Heart left ventricle (tissue), 13 donors: Measurements from ENCODE around the gene DLGAP5.

Experiments used
- POLR2A ChIP-seq, 2 donors: fragments of 450-650 bp; IDR thresholded peaks; one replicate each; pipeline ENCODE4 v1.6.1; 2017; ENCODE audit warnings: antibody characterized with exemption in 2 of 2, mild to moderate bottlenecking in 2 of 2, moderate library complexity in 2 of 2
- TF ChIP-seq, protein P1 (sequence below), 12 donors: fragments of 200-600 bp; sonication (generic) in 4 of 12; IDR thresholded peaks; one replicate each; pipeline versions ENCODE4 v1.5.0 to v1.8.0; 2018 to 2022; ENCODE audit warnings: antibody characterized with exemption in 12 of 12, mild to moderate bottlenecking in 5 of 12
- donor health status: ischemic (EF 13 %, LVEDD 7.1; RV severe dilation, severe dysfunction).
- donor health status: DM: no; HTN: yes; CAD: no.
- donor health status: DM: no; HTN: no; CAD: no.
- donor health status: ischemic (EF 25% LVEDD 6.9; RV normal size, moderate dysfunction).
- donor health status: ischemic (EF 25% LVEDD 5.7; RV mildly dilated, moderate dysfunction).
- donor health status: ischemic (EF 35%, LVEDD 5.7; RV mildly dilated, moderate dysfunction).
- donor health status: nonischemic (EF 11% LVEDD 7.7; RV severe dilation, severe dysfunction).
- donor health status: DM: yes; HTN: yes; CAD: no.
- donor health status: PGD.
- donor health status: ischemic (EF 29% LVEDD 5.4; RV normal size, mild dysfunction).
- donor health status: nonischemic (EF 23%, LVEDD 6.1; RV moderate dilation, normal function).

DNA sequence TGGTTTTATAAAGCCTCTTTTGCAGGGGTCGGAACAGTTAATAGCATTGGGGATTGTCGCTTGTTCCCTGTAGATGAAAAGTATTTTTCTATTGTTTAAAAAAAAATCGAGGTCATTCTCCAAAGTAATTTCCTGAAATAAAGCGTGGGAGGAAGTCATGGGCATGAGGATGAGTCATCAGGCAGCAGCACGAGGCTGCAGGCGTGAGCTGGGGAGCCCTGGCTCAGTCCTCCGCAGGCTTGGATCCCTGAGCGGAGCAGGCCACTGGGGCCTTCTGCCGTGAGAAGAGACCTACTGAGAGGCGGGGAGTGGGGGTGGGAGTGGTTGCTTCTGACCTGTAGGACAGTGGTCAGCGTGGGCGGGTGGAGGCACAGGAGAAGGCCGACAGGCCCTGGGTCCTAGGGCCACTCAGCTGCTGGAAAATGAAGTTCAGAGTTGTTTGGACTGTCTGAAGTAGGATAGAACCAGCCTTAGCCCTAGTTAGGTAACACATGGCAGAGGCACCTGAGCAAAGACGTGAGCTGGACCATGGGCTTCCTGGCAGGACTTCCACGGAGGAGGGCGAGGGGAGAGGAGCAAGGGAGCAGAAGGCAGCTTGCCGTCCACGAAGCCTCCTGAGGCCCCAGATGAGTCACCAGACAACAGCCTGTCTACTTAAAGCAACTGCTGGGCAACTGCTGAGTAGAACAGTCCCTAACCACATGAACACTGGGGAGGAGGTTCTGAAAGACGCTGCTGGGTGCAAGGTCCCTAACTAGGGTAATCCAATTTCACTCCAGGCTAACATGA lies 83.4 kb downstream of the DLGAP5 start:
- TF ChIP-seq, protein P1, sequence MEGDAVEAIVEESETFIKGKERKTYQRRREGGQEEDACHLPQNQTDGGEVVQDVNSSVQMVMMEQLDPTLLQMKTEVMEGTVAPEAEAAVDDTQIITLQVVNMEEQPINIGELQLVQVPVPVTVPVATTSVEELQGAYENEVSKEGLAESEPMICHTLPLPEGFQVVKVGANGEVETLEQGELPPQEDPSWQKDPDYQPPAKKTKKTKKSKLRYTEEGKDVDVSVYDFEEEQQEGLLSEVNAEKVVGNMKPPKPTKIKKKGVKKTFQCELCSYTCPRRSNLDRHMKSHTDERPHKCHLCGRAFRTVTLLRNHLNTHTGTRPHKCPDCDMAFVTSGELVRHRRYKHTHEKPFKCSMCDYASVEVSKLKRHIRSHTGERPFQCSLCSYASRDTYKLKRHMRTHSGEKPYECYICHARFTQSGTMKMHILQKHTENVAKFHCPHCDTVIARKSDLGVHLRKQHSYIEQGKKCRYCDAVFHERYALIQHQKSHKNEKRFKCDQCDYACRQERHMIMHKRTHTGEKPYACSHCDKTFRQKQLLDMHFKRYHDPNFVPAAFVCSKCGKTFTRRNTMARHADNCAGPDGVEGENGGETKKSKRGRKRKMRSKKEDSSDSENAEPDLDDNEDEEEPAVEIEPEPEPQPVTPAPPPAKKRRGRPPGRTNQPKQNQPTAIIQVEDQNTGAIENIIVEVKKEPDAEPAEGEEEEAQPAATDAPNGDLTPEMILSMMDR (IDR thresholded peaks at IDR 0.05): no peak
- TF ChIP-seq POLR2A (IDR thresholded peaks at IDR 0.05): no peak
